Stimulated activated CD4-positive, alpha-beta T cell treated with anti-CD3 and anti-CD28 coated beads, Interleukin-15, amount 100 ng/mL, for 1 hour (primary cell): ENCODE data around the gene RHO.

Experiments
- DNase-seq, 2 donors: peaks; one replicate each; pipeline ENCODE4 v3.0.0-alpha.2; 2020; ENCODE audit warnings: low read depth in 1 of 2, low spot score in 1 of 2

Gene RHO

GRCh38 chr3:129576514-129577352 lies 48.3 kb downstream of the RHO start:
- peak in 1 of 2 donors; percentile 40 for DNase-seq

- no peak for DNase-seq
Observed at GRCh38 chr3:129577366-129577765, 48.9 kb downstream of the RHO start.

GRCh38 chr3:129577925-129578786 lies 49.7 kb downstream of the RHO start:
- DNase-seq: no peak

- DNase-seq: no peak
Observed at GRCh38 chr3:129579991-129580390, 51.6 kb downstream of the RHO start.

GRCh38 chr3:129581623-129582022 lies 53.2 kb downstream of the RHO start:
- no peak for DNase-seq

- no peak for DNase-seq
Observed at GRCh38 chr3:129582799-129583198, 54.4 kb downstream of the RHO start.

GRCh38 chr3:129583289-129583688 lies 54.9 kb downstream of the RHO start:
- DNase-seq: no peak

- DNase-seq: no peak
Observed at GRCh38 chr3:129584631-129585030, 56.2 kb downstream of the RHO start.
